22Rv1 (cell line): ENCODE data around the gene B4GALT2.

Experiments
- CTCF ChIP-seq: fragments of 450-650 bp; IDR thresholded peaks from 2 replicates; pipeline ENCODE4 v1.5.1; 2017; ENCODE audit warnings: mild to moderate bottlenecking
- ZFX ChIP-seq: fragments of 450-650 bp; IDR thresholded peaks from 2 replicates; pipeline ENCODE4 v1.6.1; 2017; ENCODE audit warnings: antibody characterized with exemption, borderline replicate concordance

GRCh38 chr1:44025816-44026215, 46.8 kb downstream of the B4GALT2 start:
- no peak for TF ChIP-seq CTCF
- TF ChIP-seq ZFX = no peak
